HEK293 (cell line): ENCODE results near the gene EMILIN1.

ENCODE experiments used
- CTCF ChIA-PET: fragments of 350-600 bp; formaldehyde crosslinking; extraction: SDS; loops from one replicate; lab custom pipeline; 2021; ENCODE audit warnings: antibody characterized with exemption; lab: Yijun Ruan, JAX
- POLR2A ChIA-PET: fragments of 300-600 bp; formaldehyde crosslinking; extraction: SDS; loops from one replicate; lab custom pipeline; 2020; ENCODE audit warnings: antibody characterized with exemption, inconsistent platforms; lab: Yijun Ruan, JAX
- H3K27ac ChIP-seq: fragments of 200-500 bp; sonication (Bioruptor generic); 2 replicates; pipeline ENCODE4 v1.5.1; 2014; ENCODE audit warnings: low read depth, low read length, control low read depth, inconsistent platforms; ENCODE audit errors: extremely low read depth
- H3K36me3 ChIP-seq, 2 experiments: fragments of 200-500 bp in 1 of 2; sonication (Bioruptor generic) in 1 of 2; 1 replicate in 1 of 2; 2 replicates in 1 of 2; pipeline ENCODE4 v1.5.1; 2014 to 2017; ENCODE audit warnings: inconsistent platforms in 2 of 2, low read length in 2 of 2; ENCODE audit not compliant: control insufficient read depth in 2 of 2, insufficient read depth in 1 of 2
- H3K4me1 ChIP-seq: fragments of 200-500 bp; sonication (Bioruptor generic); 2 replicates; pipeline ENCODE4 v1.5.1; 2014; ENCODE audit warnings: mild to moderate bottlenecking, low read length, inconsistent platforms; ENCODE audit not compliant: control insufficient read depth, insufficient read depth
- H3K4me3 ChIP-seq: 2 replicates; pipeline ENCODE4 v1.5.1; 2011; ENCODE audit warnings: low read depth, mild to moderate bottlenecking, control low read depth, low read length, moderate library complexity
- H3K9me3 ChIP-seq: fragments of 200-500 bp; sonication (Bioruptor generic); 2 replicates; pipeline ENCODE4 v1.5.1; 2014; ENCODE audit warnings: low read depth, low read length, inconsistent platforms; ENCODE audit not compliant: control insufficient read depth, insufficient read depth
- BCL6B ChIP-seq: fragments of 450-650 bp; formaldehyde crosslinking; IDR thresholded peaks from 2 replicates; pipeline ENCODE4 v1.5.1; 2017; ENCODE audit warnings: missing biosample characterization, missing genetic modification characterization
- GLI2 ChIP-seq: fragments of 450-650 bp; formaldehyde crosslinking; IDR thresholded peaks from 2 replicates; pipeline ENCODE4; 2017; ENCODE audit warnings: missing biosample characterization, missing genetic modification characterization, low read depth, borderline replicate concordance
- GLIS2 ChIP-seq: fragments of 450-650 bp; formaldehyde crosslinking; IDR thresholded peaks from 2 replicates; pipeline ENCODE4 v1.5.1; 2016; ENCODE audit warnings: missing biosample characterization, missing genetic modification characterization
- HIC1 ChIP-seq: fragments of 450-650 bp; formaldehyde crosslinking; IDR thresholded peaks from 2 replicates; pipeline ENCODE4 v1.5.1; 2016; ENCODE audit warnings: missing biosample characterization, missing genetic modification characterization
- KLF7 ChIP-seq: fragments of 450-650 bp; formaldehyde crosslinking; IDR thresholded peaks from 2 replicates; pipeline ENCODE4 v1.5.1; 2016; ENCODE audit warnings: missing biosample characterization, missing genetic modification characterization, borderline replicate concordance
- MYNN ChIP-seq: fragments of 450-650 bp; formaldehyde crosslinking; IDR thresholded peaks from 2 replicates; pipeline ENCODE4 v1.5.1; 2016; ENCODE audit warnings: missing biosample characterization, missing genetic modification characterization, borderline replicate concordance
- SCRT2 ChIP-seq: fragments of 450-650 bp; formaldehyde crosslinking; IDR thresholded peaks from 2 replicates; pipeline ENCODE4 v1.5.1; 2016; ENCODE audit warnings: missing biosample characterization, missing genetic modification characterization
- ZEB2 ChIP-seq: fragments of 450-650 bp; formaldehyde crosslinking; IDR thresholded peaks from 2 replicates; pipeline ENCODE4 v1.5.1; 2016; ENCODE audit warnings: missing biosample characterization, missing genetic modification characterization
- ZFP41 ChIP-seq: fragments of 450-650 bp; formaldehyde crosslinking; IDR thresholded peaks from 2 replicates; pipeline ENCODE4 v1.5.1; 2016; ENCODE audit warnings: missing biosample characterization, missing genetic modification characterization, borderline replicate concordance
- ZNF140 ChIP-seq: fragments of 450-650 bp; formaldehyde crosslinking; IDR thresholded peaks from 2 replicates; pipeline ENCODE4 v1.5.1; 2016; ENCODE audit warnings: missing biosample characterization, missing genetic modification characterization
- ZNF169 ChIP-seq: fragments of 450-650 bp; formaldehyde crosslinking; IDR thresholded peaks from 2 replicates; pipeline ENCODE4 v1.5.1; 2016; ENCODE audit warnings: missing biosample characterization, missing genetic modification characterization
- ZNF202 ChIP-seq: fragments of 450-650 bp; formaldehyde crosslinking; IDR thresholded peaks from 2 replicates; pipeline ENCODE4 v1.5.1; 2016; ENCODE audit warnings: missing biosample characterization, missing genetic modification characterization, borderline replicate concordance
- ZNF311 ChIP-seq: fragments of 450-650 bp; formaldehyde crosslinking; IDR thresholded peaks from 2 replicates; pipeline ENCODE4 v1.5.1; 2017; ENCODE audit warnings: missing biosample characterization, missing genetic modification characterization, borderline replicate concordance
- ZNF350 ChIP-seq: fragments of 450-650 bp; formaldehyde crosslinking; IDR thresholded peaks from 2 replicates; pipeline ENCODE4 v1.5.0; 2017; ENCODE audit warnings: missing biosample characterization, mild to moderate bottlenecking, missing genetic modification characterization
- ZNF366 ChIP-seq: fragments of 450-650 bp; formaldehyde crosslinking; conservative IDR thresholded peaks from 2 replicates; pipeline ENCODE4 v1.5.1; 2016; ENCODE audit warnings: missing biosample characterization, missing genetic modification characterization
- ZNF423 ChIP-seq: fragments of 450-650 bp; formaldehyde crosslinking; IDR thresholded peaks from 2 replicates; pipeline ENCODE4 v1.5.1; 2016; ENCODE audit warnings: missing biosample characterization, missing genetic modification characterization
- ZNF473 ChIP-seq: fragments of 450-650 bp; formaldehyde crosslinking; IDR thresholded peaks from 2 replicates; pipeline ENCODE4 v1.5.1; 2017; ENCODE audit warnings: missing biosample characterization, missing genetic modification characterization
- ZNF544 ChIP-seq: fragments of 450-650 bp; formaldehyde crosslinking; IDR thresholded peaks from 2 replicates; pipeline ENCODE4 v1.5.0; 2017; ENCODE audit warnings: missing biosample characterization, missing genetic modification characterization
- ZNF558 ChIP-seq: fragments of 450-650 bp; formaldehyde crosslinking; IDR thresholded peaks from 2 replicates; pipeline ENCODE4 v1.5.1; 2016; ENCODE audit warnings: missing biosample characterization, missing genetic modification characterization
- ZNF585B ChIP-seq: fragments of 450-650 bp; formaldehyde crosslinking; IDR thresholded peaks from 2 replicates; pipeline ENCODE4 v1.5.1; 2016; ENCODE audit warnings: missing biosample characterization, missing genetic modification characterization
- ZNF600 ChIP-seq: fragments of 450-650 bp; formaldehyde crosslinking; IDR thresholded peaks from 2 replicates; pipeline ENCODE4 v1.5.1; 2016; ENCODE audit warnings: missing biosample characterization, missing genetic modification characterization
- ZNF664 ChIP-seq: fragments of 450-650 bp; formaldehyde crosslinking; IDR thresholded peaks from 2 replicates; pipeline ENCODE4 v1.5.1; 2016; ENCODE audit warnings: missing biosample characterization, missing genetic modification characterization
- ZSCAN4 ChIP-seq: fragments of 450-650 bp; formaldehyde crosslinking; IDR thresholded peaks from 2 replicates; pipeline ENCODE4 v1.5.1; 2017; ENCODE audit warnings: missing biosample characterization, missing genetic modification characterization
- TF ChIP-seq, protein P1 (sequence below): fragments of 450-650 bp; formaldehyde crosslinking; IDR thresholded peaks from 2 replicates; pipeline ENCODE4 v1.5.1; 2016; ENCODE audit warnings: missing biosample characterization, missing genetic modification characterization
- TF ChIP-seq, protein P2 (sequence below): fragments of 450-650 bp; formaldehyde crosslinking; IDR thresholded peaks from 2 replicates; pipeline ENCODE4 v1.5.1; 2016; ENCODE audit warnings: missing biosample characterization, missing genetic modification characterization, low read depth

EMILIN1 gene

GRCh38 chr2:27050996-27051901 is 27.2 kb upstream of the EMILIN1 start, which contains the start of gene AGBL5 (continued):
- TF ChIP-seq ZNF544 (tag by site-specific recombination) (no peak), ZEB2 (tag by site-specific recombination) (peak; percentile 96), MYNN (tag by site-specific recombination) (no peak), ZNF366 (tag by site-specific recombination) (no peak; the same call in 1 of the 2 replicates), ZNF585B (tag by site-specific recombination) (0 out of 2 replicates have a peak, but pooled peaks have one; percentile 13), ZNF600 (tag by site-specific recombination) (peak; percentile 94), ZNF664 (tag by site-specific recombination) (peak; percentile 19; the same call in 1 of the 2 replicates), ZNF473 (no peak), SCRT2 (peak; percentile 38), ZNF423 (tag by site-specific recombination) (no peak), ZNF169 (tag by site-specific recombination) (no peak), ZNF558 (no peak; the same call in 1 of the 2 replicates), ZNF140 (tag by site-specific recombination) (no peak), KLF7 (tag by site-specific recombination) (no peak), HIC1 (tag by site-specific recombination) (peak; percentile 67; the same call in 1 of the 2 replicates), BCL6B (tag by site-specific recombination) (no peak), ZNF311 (tag by site-specific recombination) (no peak), GLIS2 (tag by site-specific recombination) (no peak), ZFP41 (no peak)
- TF ChIP-seq, protein P1, sequence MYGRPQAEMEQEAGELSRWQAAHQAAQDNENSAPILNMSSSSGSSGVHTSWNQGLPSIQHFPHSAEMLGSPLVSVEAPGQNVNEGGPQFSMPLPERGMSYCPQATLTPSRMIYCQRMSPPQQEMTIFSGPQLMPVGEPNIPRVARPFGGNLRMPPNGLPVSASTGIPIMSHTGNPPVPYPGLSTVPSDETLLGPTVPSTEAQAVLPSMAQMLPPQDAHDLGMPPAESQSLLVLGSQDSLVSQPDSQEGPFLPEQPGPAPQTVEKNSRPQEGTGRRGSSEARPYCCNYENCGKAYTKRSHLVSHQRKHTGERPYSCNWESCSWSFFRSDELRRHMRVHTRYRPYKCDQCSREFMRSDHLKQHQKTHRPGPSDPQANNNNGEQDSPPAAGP (tag by site-specific recombination) = no peak; the same call in 1 of the 2 replicates

GRCh38 chr2:27051902-27052645 is 26.3 kb upstream of the EMILIN1 start:
- POLR2A ChIA-PET = interaction anchor here (0.6 to 3.7 kb wide), 16 partner anchors 8 to 312 kb away, joined by 3 to 61 read pairs (median 7); partner anchors contain the start of genes KHK, OST4 and TMEM214
- peak overlapping the region; percentile 73; the same call in 1 of the 2 replicates for H3K27ac ChIP-seq
- TF ChIP-seq, protein P1 (tag by site-specific recombination) = no peak
- TF ChIP-seq ZNF140 (tag by site-specific recombination) = no peak
- TF ChIP-seq ZNF600 (tag by site-specific recombination) = peak; percentile 85
- TF ChIP-seq SCRT2 = no peak
- no peak for TF ChIP-seq ZNF423 (tag by site-specific recombination)
- no peak for TF ChIP-seq GLI2 (tag by site-specific recombination)
- TF ChIP-seq, protein P2, sequence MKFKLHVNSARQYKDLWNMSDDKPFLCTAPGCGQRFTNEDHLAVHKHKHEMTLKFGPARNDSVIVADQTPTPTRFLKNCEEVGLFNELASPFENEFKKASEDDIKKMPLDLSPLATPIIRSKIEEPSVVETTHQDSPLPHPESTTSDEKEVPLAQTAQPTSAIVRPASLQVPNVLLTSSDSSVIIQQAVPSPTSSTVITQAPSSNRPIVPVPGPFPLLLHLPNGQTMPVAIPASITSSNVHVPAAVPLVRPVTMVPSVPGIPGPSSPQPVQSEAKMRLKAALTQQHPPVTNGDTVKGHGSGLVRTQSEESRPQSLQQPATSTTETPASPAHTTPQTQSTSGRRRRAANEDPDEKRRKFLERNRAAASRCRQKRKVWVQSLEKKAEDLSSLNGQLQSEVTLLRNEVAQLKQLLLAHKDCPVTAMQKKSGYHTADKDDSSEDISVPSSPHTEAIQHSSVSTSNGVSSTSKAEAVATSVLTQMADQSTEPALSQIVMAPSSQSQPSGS = no peak
- no peak for TF ChIP-seq ZFP41
- TF ChIP-seq ZSCAN4 (tag by site-specific recombination) = no peak
- TF ChIP-seq ZNF350 = no peak
- no peak for TF ChIP-seq ZNF202

More at GRCh38 chr2:27051902-27052645, 26.3 kb upstream of the EMILIN1 start:
- Histone ChIP-seq H3K4me3 (peak overlapping the region; percentile 82), H3K4me1 (peaks cover 4% of the 10 kb centered on the region), H3K9me3 (no peaks in the 10 kb centered on the region), H3K36me3 (peaks cover 10 to 44% of the 10 kb centered on the region in 2 experiments)
- CTCF ChIA-PET = interaction anchor here (0.7 to 2.0 kb wide), 4 partner anchors 21 to 251 kb away, joined by 3 to 7 read pairs (median 3); no protein-coding TSS in a partner anchor
